Measurements from ENCODE around the gene ATP2B1. TPM values are rescaled to one million over a fixed set of nuclear protein-coding genes. Genes with fewer than 3 reads are reported as not detected.

Gene ATP2B1
- total RNA-seq, 1 donor from 2014 or later, result 24.6 TPM

- peaks cover 5% of the 10 kb centered on the region for H3K9me3 ChIP-seq
- H3K36me3 ChIP-seq, result no peaks in the 10 kb centered on the region
- intact Hi-C loops (cut with DNase I), result no loop called here
- no peak overlapping the region for H3K4me3 ChIP-seq
- H3K4me1 ChIP-seq, result no peaks in the 10 kb centered on the region
- H3K27me3 ChIP-seq, result no peaks in the 10 kb centered on the region
- no peak for DNase-seq (ENCODE audit: extremely low spot score in 2 of 2)
- TF ChIP-seq POLR2A (IDR thresholded peaks at IDR 0.05) (no peak), POLR2AphosphoS5 (IDR thresholded peaks at IDR 0.05; ENCODE audit: insufficient read depth in 1 of 2, low read depth in 1 of 2) (no peak), CTCF (IDR thresholded peaks at IDR 0.05) (no peak)
- H3K27ac ChIP-seq, result no peak overlapping the region
Measured at GRCh38 chr12:89742337-89743022, 33.8 kb upstream of the ATP2B1 start.

- intact Hi-C loops (cut with DNase I), result no loop called here
- no peak for DNase-seq (ENCODE audit: extremely low spot score in 2 of 2)
- Histone ChIP-seq H3K27me3 (no peaks in the 10 kb centered on the region), H3K36me3 (no peaks in the 10 kb centered on the region), H3K4me3 (no peak overlapping the region), H3K4me1 (no peaks in the 10 kb centered on the region), H3K9me3 (peaks cover 5% of the 10 kb centered on the region), H3K27ac (no peak overlapping the region)
- TF ChIP-seq POLR2A (IDR thresholded peaks at IDR 0.05), result no peak
- TF ChIP-seq POLR2AphosphoS5 (IDR thresholded peaks at IDR 0.05; ENCODE audit: insufficient read depth in 1 of 2, low read depth in 1 of 2), result no peak
- no peak for TF ChIP-seq CTCF (IDR thresholded peaks at IDR 0.05)
Measured at GRCh38 chr12:89740943-89741342, 32.3 kb upstream of the ATP2B1 start.

- Histone ChIP-seq H3K4me1 (peaks cover 14% of the 10 kb centered on the region), H3K27me3 (no peaks in the 10 kb centered on the region), H3K36me3 (no peaks in the 10 kb centered on the region), H3K9me3 (peaks cover 11% of the 10 kb centered on the region), H3K4me3 (no peak overlapping the region), H3K27ac (no peak overlapping the region)
- no peak for DNase-seq (ENCODE audit: extremely low spot score in 2 of 2)
- TF ChIP-seq POLR2AphosphoS5 (IDR thresholded peaks at IDR 0.05; ENCODE audit: insufficient read depth in 1 of 2, low read depth in 1 of 2) (no peak), CTCF (IDR thresholded peaks at IDR 0.05) (no peak), POLR2A (IDR thresholded peaks at IDR 0.05) (no peak)
- intact Hi-C loops (cut with DNase I), result no loop called here
Measured at GRCh38 chr12:89736995-89737394, 28.4 kb upstream of the ATP2B1 start.

GRCh38 chr12:89733579-89734201 is 25.1 kb upstream of the ATP2B1 start:
- TF ChIP-seq CTCF (IDR thresholded peaks at IDR 0.05), result no peak
- TF ChIP-seq POLR2A (IDR thresholded peaks at IDR 0.05), result no peak
- no peak for TF ChIP-seq POLR2AphosphoS5 (IDR thresholded peaks at IDR 0.05; ENCODE audit: insufficient read depth in 1 of 2, low read depth in 1 of 2)
- peaks cover 18% of the 10 kb centered on the region for H3K4me1 ChIP-seq
- peaks cover 6% of the 10 kb centered on the region for H3K9me3 ChIP-seq
- intact Hi-C loops (cut with DNase I), result no loop called here
- H3K36me3 ChIP-seq, result no peaks in the 10 kb centered on the region
- no peak for DNase-seq (ENCODE audit: extremely low spot score in 2 of 2)
- no peaks in the 10 kb centered on the region for H3K27me3 ChIP-seq
- H3K4me3 ChIP-seq, result no peak overlapping the region
- peak overlapping the region; percentile 41 for H3K27ac ChIP-seq

GRCh38 chr12:89732522-89732921 is 23.9 kb upstream of the ATP2B1 start:
- H3K36me3 ChIP-seq, result no peaks in the 10 kb centered on the region
- H3K27ac ChIP-seq, result peak overlapping the region; percentile 44
- no peak for DNase-seq (ENCODE audit: extremely low spot score in 2 of 2)
- peaks cover 18% of the 10 kb centered on the region for H3K4me1 ChIP-seq
- TF ChIP-seq CTCF (IDR thresholded peaks at IDR 0.05) (no peak), POLR2A (IDR thresholded peaks at IDR 0.05) (no peak), POLR2AphosphoS5 (IDR thresholded peaks at IDR 0.05; ENCODE audit: insufficient read depth in 1 of 2, low read depth in 1 of 2) (no peak)
- intact Hi-C loops (cut with DNase I), result no loop called here
- peaks cover 6% of the 10 kb centered on the region for H3K9me3 ChIP-seq
- H3K27me3 ChIP-seq, result no peaks in the 10 kb centered on the region
- H3K4me3 ChIP-seq, result no peak overlapping the region
